HG02798 (cell line): ENCODE results near the gene IL4R.
"Not testable (repeated sequence)": the region's sequence is repeated elsewhere in the genome, so short reads cannot be mapped to it uniquely, and the experiment has no call there.

Source experiments
- ATAC-seq: cut with Tn5 transposase; IDR thresholded peaks from one replicate; pipeline ENCODE4 v1.9.1; 2021; ENCODE audit warnings: mild to moderate bottlenecking; ENCODE audit not compliant: unreplicated experiment, poor library complexity

The IL4R gene

DNA sequence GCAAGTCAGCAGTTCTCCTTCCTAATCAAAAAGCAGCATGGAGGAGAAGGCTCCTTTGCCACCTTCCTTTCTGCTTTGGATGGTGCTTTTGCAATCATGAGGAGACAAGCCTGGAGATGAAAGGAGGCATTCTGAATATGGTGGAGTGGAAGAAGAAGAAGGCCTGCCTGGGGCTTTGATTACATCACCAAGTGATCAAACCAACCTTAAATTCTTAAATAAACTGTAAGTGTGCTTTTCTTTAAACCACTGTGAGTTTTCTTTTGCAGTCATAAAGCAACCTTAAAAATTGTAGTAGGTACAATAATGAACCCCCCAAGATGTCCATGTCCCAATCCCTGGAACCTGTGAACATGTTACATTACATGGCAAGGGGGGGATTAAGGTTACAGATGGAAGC, 56.5 kb downstream of the IL4R start:
- ATAC-seq: no peak

DNA sequence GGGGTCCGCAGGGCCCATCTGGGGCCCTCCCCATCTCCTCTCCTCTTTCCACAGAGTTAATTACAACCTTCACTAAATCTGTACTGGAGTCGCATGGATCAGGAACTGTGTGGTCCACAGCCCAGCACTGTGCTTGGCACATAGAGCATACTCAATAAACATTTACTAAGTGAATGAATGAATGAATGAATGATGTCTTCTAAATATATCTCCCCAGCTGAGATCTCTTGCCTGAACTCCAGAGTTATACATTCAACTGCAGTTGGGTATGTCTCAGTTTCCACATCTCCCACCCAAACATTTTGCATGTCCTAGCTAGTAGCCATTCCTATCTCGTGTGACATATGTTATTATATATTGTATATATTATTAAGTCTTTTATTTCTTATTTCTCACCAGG, 59.5 kb downstream of the IL4R start:
- no peak for ATAC-seq

DNA sequence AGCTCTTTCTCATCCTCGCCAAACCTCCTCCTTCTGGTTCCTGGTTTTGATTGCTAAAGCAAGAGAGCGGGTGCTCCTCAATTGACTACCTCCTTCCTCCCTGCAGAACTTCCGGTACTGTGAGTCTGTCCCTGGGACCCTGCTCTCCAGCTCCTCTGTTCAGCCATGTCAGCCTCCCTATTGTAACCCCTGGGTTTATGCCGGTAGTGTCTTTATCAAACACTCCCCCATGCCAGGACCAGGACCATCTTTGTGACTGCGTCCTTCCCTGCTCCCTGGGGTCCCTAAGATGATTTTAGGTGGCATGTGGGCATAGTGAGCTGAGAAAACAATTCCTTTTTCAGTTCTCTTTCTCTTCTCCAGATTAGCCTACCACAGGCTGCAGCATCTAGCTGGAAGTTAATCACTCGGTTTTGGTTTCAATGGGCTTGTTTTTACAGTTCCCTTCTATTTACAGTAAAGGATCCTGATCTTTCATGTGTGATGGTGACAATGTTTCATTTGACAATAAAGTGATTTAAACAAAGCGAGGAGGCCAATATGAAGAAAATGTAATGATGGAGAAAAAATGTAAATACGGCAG, 60.5 kb downstream of the IL4R start:
- peak; percentile 26 for ATAC-seq

DNA sequence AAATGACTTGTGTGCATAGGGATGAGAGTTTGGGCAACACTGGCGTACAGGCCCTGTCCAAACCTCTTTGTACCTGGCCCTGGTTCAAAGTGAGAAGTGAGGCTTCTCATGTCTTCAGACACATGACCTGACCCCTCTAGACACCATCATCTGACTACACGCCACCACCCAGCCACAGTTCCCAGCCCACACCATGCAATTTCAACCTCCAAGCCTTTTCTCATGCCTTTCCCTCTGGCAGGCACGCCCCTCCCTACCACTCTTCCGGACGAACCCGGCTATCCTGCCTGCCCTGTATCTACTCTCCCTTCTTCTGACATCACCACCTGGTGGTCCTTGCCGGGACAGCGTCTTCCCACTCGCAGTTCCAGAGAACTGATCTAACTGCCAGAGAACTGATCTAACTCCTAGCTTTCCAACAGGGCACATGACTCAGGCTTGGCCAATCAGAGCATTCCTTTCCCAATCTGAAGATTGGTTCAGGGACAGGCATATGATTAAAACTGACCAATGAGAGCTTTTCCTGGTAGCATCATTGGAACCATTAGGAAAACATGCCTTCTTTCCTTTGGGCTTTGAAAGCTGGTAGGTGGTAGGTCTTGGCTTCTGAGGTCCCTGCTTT, 61.1 kb downstream of the IL4R start:
- ATAC-seq: peak; percentile 43

DNA sequence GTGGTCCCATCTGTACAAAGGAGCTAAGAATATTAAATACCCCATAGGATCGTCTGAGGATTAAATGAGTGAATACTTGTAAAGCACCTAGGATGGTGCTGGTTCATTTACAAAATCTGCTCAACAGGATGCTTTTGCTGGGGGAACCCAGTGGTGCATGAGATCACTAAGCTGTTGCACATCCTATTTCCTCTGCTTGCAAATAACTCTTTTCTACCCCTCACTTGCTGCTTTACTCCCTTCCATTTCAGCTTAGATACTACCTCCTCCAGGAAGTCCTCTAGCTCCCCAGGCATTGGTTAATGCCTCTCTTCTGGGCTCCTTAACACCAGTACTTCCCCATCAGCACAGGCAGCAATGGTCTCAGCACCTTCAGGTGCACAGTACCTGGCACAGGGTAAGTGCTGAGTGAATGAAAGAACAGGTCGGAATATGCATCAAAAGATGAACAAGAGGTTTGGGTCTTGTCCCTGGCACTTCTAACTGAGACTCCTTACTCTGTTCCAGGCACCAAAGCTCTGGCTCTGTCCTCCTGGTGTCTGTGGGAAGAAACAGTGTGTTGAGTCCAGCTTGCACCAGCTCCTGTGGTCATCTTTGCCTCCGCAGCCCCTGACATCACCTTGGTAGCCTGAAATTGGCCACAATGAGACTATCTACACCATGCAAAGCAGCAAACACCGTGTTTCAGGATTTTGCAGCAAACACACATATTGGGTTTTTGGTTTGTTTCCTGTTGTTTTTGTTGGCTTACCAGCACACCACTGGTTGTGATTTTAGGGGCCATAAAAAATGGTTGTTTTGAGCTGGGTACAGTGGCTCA, 64.1 kb downstream of the IL4R start:
- ATAC-seq: no peak

DNA sequence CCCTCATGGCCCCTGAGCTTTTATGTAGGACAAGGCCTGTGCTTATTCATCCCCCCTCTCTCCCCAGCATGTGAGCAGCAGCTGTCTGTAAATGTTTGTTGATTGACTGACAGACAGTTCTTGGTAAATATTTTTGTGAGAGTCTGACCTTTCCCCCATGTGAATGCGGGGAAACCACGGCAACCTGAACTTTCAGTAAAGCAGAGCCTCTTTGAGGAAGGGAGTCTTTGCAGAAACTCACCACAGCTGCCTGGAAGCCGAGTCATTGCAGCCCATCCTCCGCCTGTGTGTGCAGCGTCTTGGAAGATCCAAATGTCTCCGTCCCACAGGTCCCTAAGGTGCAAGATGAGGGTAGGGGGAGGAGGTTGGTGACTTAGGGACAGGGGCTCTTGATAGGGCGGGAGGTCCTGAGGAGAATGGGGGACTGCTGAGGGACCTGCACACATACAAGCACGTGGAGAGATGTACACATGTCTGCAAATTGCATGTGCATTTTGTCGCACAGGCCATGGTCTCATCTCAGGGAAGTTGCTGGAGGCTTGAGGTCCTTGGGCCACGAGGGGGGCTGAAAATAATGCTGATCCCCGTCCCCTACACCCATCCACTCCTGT, 65.2 kb downstream of the IL4R start:
- no peak for ATAC-seq

DNA sequence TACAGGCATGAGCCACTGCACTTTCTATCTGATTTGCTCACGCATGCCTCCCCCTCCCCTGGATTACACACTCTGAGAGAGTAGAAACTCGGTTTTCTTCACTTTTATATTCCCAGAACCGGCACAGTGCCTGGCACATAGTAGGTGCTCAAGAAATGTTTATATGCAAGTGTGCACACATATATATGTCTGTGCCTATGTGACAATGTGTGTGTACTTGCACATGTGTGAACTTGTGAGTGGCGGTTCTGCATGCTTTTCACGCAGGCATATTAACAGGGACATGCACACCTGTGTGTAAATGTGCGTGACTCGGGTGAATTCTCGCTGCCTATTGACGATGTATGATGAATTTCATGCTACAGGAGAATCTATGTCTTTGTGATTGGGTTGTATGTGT, 66.1 kb downstream of the IL4R start:
- no peak for ATAC-seq

DNA sequence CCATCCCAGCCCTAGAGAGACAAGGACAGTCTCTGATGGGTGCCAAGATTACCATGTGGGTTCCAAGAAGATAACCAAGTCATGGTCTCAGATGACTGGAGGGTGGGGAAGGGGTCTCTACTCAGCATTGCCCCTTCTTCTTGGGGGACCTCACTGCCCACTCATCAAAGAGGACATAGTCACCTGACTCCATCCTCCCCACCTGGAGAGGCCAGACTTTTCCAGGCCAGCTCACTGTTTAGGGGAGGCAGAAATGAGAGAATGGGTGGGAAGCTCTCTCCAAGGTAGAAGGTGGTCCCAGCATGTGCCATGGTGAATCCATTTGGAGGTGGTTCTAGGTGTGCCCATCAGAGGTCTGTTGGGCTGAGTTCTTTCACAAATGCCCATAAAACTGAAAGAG, 67.5 kb downstream of the IL4R start:
- no peak for ATAC-seq

DNA sequence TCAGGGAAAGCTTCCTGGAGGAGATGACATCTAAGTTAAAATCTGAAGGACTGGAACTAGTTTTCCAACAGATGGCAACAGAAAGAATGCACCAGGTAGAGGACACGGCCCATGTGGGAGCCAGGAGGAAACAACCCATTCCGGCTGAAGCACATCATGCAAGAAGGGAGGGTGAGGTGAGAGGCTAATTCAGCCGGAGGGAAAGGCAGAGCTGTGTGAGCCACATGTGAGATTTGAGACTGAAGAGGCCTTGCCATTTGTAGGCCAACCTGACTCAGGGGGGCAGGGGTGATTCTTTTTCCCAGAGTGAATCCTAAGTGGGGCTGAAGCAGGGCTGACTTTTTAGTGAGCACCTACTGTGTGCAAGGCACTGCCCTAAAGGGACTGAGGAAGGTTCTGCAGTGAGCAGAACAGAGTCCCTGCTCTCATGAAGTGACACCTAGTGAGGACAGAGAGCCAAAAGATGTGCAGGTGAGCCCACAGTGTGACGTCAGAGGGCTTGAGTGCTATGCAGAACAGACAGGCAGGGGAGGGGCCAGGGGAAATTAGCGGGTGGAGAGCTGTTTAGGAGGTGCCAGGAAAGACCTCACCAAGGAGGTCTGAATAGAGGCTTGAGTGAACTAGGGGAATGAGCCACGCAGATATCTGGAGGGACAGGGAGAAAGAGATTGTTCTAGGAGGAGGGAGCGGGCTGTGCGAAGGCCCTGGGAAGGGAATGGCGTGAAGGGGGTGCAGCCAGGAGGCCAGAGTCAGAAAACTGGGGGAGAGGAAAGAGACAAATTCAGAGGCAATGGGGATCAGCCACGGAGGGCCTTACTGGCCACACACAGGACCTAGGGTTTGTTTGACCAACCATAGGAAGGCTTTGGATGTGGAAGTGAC, 68.4 kb downstream of the IL4R start:
- ATAC-seq: no peak

DNA sequence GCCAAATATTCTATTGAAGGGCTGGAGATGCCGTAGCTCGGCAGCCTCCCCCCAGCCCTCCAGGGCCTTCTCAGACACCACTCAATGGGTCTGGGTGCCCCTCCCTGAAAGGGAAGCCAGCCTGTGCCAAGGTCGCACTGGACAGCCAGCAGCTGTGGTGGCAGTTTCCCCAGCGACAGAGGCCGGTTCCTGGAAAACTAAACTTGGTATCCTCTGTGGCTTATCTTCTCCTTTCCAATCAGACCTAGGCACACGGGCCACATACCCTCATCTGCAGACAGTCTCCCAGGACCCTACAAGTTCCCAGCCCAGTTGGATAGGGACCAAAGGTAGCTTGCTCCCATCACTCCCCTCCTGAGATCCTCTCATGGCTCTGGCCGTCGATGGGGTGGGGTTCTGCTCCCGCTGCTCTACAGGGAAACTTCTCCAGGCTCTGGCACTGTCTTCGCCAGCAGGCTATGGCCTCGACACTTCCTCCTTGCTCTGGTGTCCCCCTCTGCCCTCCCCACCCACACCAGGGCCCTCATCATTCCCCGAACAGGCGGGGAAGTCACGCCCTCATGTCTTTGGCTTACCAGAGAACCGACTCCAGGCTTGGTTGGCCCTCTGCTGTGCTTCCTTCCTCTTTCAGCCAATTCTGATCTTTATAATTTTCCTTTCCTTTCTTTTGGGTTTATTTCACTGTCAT, 69.9 kb downstream of the IL4R start:
- no peak for ATAC-seq

DNA sequence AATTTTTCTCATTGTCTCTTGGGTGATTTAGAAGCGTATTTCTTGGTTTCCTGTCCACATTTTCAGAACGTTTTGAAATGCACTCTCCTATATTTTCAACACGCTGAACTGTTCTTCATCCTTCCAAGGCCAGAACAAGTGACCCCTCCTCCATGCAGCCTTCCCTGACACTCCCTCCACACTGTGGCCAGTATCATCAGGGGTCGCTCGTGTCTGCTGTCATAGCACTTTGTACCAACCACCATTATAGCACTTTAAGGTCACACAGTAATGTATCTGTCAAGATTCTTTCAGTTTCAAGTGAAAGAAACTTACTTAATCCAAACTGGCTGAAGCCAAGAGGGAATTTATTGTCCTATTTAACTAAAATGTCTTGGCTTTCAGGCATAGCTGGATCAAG, 70.7 kb downstream of the IL4R start:
- no peak for ATAC-seq

DNA sequence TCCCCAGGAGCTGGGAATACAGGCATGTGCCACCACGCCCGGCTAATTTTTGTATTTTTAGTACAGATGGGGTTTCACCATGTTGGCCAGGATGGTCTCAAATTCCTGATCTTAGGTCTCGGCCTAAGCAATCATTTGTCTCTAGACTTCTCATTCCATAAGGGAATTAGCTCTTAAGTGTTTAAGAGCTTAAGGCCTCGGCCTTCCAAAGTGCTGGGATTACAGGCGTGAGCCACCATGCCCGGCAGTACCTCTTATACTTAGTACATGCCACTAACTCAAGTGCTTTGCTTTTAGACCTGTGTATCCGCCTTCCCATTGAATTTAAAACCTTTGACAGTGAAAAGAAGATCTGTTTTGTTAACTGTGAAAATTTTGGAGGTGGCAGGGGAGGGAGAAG, 71.6 kb downstream of the IL4R start:
- no peak for ATAC-seq

DNA sequence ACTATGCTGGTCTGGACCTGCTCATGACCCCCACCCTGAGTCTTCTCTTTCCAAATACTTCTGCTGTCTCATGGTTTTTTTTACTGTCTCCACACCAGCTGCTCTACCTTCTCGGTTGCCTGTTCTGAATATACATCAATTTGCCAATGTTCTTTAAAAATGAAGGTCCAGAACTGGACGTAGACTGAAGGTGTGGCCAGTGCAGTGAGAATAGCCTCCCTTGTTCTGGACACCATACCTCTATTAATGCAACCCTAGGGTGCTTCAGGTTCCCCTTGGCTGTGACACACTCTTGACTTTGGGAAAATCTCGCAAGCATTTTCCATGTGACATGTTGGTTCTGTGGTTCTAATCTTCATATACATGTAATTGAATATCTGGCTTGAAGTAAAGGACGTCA, 72.9 kb downstream of the IL4R start:
- no peak for ATAC-seq

DNA sequence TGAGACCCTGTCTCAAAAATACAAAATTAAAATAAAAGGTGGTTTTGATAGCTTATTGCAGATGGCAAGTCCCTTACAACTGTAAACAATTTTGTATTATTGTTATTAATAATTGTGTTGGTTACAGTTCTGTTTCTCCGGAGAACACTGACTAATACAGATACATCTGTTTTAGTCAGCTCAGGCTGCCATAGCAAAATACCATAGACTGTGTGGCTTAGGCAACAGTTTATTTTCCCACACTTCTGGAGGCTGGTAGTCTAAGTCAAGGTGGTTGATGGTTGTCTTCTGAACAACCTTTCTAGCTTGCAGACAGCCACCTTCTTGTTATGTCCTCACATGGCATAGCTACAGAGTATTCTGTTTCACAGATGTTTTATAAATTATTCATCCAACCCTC, 74.0 kb downstream of the IL4R start:
- peak; percentile 83 for ATAC-seq

DNA sequence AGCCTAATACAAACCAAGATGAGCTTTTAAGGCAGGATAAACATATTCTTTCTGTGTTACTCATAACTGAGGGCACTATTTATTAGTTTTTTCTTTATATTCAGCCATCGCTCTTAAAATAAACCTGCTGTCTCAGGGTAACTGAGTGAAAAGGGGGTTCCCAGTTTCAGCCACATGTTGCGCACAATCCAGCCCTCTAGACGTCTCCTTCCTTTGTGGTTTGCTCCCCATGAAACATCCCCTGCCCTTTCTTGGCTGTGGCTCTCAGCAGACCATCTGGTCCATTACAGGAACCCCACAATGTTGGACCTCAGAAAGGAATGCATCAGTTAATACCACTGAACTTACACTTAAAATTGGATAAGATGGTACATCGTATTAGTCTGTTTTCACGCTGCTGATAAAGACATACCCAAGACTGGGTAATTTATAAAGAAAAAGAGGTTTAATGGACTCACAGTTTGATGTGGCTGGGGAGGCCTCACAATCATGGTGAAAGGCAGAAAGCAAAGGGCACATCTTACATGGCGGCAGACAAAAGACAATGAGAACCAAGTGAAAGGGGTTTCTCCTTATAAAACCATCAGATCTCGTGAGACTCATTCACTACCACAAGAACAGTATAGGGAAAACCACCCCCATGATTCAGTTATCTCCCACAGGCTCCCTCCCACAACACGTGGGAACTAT, 75.6 kb downstream of the IL4R start:
- ATAC-seq: no peak

DNA sequence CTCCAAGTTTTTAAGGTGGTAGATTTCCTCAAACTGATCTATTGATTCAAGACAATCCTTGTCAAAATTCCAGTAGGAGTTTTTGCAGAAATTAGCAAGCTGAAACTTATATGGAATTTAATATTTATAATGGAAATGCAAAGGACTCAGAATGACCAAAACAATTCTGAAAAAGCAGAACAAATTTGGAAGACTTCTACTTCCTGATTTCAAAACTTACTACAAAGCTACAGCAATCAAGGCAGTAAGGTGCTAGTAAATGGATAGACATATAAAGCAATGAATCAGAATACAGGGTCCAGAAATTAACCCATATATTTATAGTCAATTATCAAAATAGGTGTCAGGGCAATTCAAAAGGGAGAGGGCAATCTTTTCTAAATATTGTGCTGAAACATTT, 76.4 kb downstream of the IL4R start:
- no peak for ATAC-seq

DNA sequence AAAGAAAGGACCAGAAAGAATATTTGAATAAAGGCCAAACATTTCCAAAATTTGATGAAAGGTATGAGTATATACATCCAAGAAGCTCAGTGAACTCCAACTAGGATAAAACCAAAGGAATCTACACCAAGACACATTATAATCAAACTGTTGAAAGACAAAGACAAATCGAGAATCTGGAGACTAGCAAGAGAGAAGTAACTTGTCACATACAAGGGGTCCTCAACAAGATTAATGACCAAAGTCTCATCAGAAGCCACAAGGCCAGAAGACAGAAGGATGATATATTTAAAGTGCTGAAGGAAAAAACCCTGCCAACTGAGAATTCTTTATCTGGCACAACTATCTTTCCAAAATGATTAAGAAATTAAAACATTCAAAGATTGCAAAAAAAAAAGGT, 78.9 kb downstream of the IL4R start:
- ATAC-seq: no peak

DNA sequence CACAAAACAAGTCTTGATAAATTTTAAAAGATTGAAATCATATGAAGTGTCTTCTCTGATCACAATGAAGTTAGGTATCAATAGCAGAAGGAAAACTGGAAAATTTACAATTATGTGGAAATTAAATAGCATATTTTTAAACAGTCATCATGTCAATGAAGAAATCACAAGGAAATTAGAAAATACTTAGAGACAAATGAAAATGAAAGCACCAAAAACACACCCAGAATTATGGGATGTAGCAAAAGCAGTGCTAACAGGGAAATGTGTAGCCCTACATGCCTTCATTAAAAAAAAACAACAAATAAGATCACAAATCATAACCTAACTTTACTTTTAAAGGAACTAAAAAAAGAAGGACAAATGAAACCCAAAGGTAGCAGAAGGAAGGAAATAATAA, 80.7 kb downstream of the IL4R start:
- ATAC-seq: no peak

DNA sequence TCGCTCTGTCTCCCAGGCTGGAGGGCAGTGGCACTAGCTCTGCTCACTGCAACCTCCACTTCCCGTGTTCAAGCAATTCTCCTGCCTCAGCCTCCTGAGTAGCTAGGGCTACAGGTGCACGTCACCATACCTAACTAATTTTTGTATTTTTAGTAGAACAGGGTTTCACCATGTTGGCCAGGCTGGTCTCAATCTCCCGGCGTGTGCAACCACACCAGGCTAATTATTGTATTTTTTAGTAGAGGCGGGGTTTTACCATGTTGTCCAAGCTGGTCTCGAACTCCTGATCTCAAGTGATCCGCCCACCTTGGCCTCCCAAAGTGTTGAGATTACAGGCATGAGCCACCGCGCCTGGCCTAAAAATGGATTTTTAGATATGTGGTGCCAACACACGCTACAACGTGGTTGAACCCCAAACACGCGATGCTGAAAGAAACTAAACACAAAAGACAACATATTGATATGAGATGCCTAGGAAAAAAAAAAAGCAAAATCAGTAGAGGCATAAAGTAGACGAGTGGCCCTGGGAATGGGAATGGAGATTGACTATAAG, 84.6 kb downstream of the IL4R start:
- not testable (repeated sequence) for ATAC-seq
